IPS-18a (cell line): Measurements from ENCODE around the gene LARGE1.

Source experiments
- H3K27ac ChIP-seq: one replicate; pipeline ENCODE4 v1.5.1; 2013; ENCODE audit warnings: low read length
- H3K27me3 ChIP-seq: one replicate; pipeline ENCODE4 v1.6.1; 2013; ENCODE audit warnings: mild to moderate bottlenecking, low read length; ENCODE audit not compliant: control insufficient read depth, insufficient read depth
- H3K36me3 ChIP-seq: one replicate; pipeline ENCODE4 v1.6.1; 2013; ENCODE audit warnings: low read depth, low read length; ENCODE audit not compliant: control insufficient read depth
- H3K4me1 ChIP-seq: one replicate; pipeline ENCODE4 v1.6.1; 2013; ENCODE audit warnings: low read depth, low read length; ENCODE audit not compliant: control insufficient read depth
- H3K4me3 ChIP-seq: one replicate; pipeline ENCODE4 v1.5.1; 2013; ENCODE audit warnings: low read length
- H3K9ac ChIP-seq: one replicate; pipeline ENCODE4 v1.6.1; 2013; ENCODE audit warnings: mild to moderate bottlenecking, low read length, moderate library complexity
- H3K9me3 ChIP-seq: one replicate; pipeline ENCODE4 v1.6.1; 2013; ENCODE audit warnings: low read depth, low read length; ENCODE audit not compliant: control insufficient read depth

Gene LARGE1

GRCh38 chr22:33653532-33654063 is 266.7 kb downstream of the LARGE1 start:
- Histone ChIP-seq H3K36me3 (peaks cover 5% of the 10 kb centered on the region), H3K4me3 (no peak overlapping the region), H3K9me3 (no peaks in the 10 kb centered on the region), H3K27ac (no peak overlapping the region), H3K4me1 (peaks cover 14% of the 10 kb centered on the region), H3K27me3 (no peaks in the 10 kb centered on the region), H3K9ac (no peak overlapping the region)

GRCh38 chr22:33652615-33653014 is 267.7 kb downstream of the LARGE1 start:
- Histone ChIP-seq H3K9ac (no peak overlapping the region), H3K4me3 (no peak overlapping the region)

DNA sequence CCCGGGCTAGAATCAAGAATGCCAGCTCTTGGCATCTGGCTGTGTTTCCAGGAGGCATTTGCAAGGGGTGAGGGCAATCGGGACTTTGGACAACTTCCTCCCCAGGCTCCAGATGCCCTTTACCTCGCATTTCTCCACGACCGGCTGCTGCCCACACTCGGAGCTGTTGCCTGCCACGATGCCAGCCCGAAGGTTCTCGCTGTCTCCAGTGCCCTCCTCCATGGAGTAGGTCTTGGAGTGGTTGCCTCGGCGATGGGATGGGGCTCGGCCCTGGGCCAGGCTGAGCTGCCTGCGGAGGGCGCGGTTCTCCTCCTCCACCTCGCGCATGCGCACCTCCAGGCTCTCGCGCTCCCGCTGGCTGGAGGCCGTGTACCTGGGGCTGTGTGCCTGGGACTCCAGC is 270.0 kb downstream of the LARGE1 start:
- Histone ChIP-seq H3K9ac (no peak overlapping the region), H3K27ac (no peak overlapping the region), H3K27me3 (no peaks in the 10 kb centered on the region), H3K9me3 (no peaks in the 10 kb centered on the region), H3K4me1 (peaks cover 14% of the 10 kb centered on the region), H3K36me3 (peaks cover 5% of the 10 kb centered on the region), H3K4me3 (no peak overlapping the region)

More at GRCh38 chr22:33652615-33653014, 267.7 kb downstream of the LARGE1 start:
- Histone ChIP-seq H3K4me1 (peaks cover 14% of the 10 kb centered on the region), H3K27ac (no peak overlapping the region), H3K27me3 (no peaks in the 10 kb centered on the region), H3K9me3 (no peaks in the 10 kb centered on the region), H3K36me3 (peaks cover 5% of the 10 kb centered on the region)

- H3K36me3 ChIP-seq, result peaks cover 5% of the 10 kb centered on the region
- no peak overlapping the region for H3K27ac ChIP-seq
- no peaks in the 10 kb centered on the region for H3K9me3 ChIP-seq
- H3K27me3 ChIP-seq, result no peaks in the 10 kb centered on the region
- no peaks in the 10 kb centered on the region for H3K4me1 ChIP-seq
- no peak overlapping the region for H3K9ac ChIP-seq
- no peak overlapping the region for H3K4me3 ChIP-seq
These were observed 271.8 kb downstream of the LARGE1 start for GRCh38 chr22:33648478-33648877.

GRCh38 chr22:33640900-33641299 is 279.4 kb downstream of the LARGE1 start:
- H3K4me3 ChIP-seq, result no peak overlapping the region
- no peaks in the 10 kb centered on the region for H3K27me3 ChIP-seq
- no peaks in the 10 kb centered on the region for H3K9me3 ChIP-seq
- no peak overlapping the region for H3K9ac ChIP-seq
- H3K36me3 ChIP-seq, result no peaks in the 10 kb centered on the region
- H3K4me1 ChIP-seq, result peaks cover 5% of the 10 kb centered on the region
- H3K27ac ChIP-seq, result no peak overlapping the region

DNA sequence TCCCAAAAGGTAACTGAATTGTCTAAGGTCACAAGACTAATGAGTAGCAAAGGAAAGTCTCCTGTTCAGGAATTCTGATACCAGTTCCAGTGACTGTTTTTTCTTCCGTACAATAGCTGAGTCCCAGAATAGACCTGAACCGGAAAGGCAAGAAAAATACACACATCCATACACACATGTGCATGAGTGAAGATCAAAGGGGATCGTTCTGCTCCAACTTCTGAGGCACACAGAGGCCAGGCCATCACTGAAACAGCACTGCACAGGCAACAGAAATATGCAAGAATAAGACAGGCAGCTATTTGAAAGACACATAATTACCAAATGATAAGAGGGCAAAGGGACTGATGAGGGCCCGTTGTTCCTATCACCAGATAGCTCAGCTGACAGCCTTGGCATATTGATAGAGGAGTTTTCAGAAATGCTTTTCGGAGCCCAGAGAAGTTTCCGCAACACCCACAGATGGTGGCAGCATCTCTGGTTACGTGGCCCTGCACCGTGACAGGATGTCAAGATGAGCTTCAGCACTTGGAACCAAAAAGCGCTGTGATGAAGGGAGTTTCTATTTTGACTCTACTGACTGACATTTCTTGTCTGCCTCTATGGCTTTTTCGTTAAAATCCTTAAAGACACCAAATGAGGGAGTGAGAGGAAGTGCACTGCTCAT is 280.6 kb downstream of the LARGE1 start:
- H3K4me3 ChIP-seq, result no peak overlapping the region
- no peaks in the 10 kb centered on the region for H3K27me3 ChIP-seq
- peaks cover 5% of the 10 kb centered on the region for H3K4me1 ChIP-seq
- no peak overlapping the region for H3K27ac ChIP-seq
- H3K9me3 ChIP-seq, result no peaks in the 10 kb centered on the region
- no peak overlapping the region for H3K9ac ChIP-seq
- no peaks in the 10 kb centered on the region for H3K36me3 ChIP-seq

GRCh38 chr22:33635766-33636165 is 284.5 kb downstream of the LARGE1 start:
- Histone ChIP-seq H3K9me3 (no peaks in the 10 kb centered on the region), H3K36me3 (no peaks in the 10 kb centered on the region), H3K27ac (no peak overlapping the region), H3K9ac (no peak overlapping the region), H3K4me1 (peaks cover 2% of the 10 kb centered on the region), H3K4me3 (no peak overlapping the region), H3K27me3 (no peaks in the 10 kb centered on the region)

DNA sequence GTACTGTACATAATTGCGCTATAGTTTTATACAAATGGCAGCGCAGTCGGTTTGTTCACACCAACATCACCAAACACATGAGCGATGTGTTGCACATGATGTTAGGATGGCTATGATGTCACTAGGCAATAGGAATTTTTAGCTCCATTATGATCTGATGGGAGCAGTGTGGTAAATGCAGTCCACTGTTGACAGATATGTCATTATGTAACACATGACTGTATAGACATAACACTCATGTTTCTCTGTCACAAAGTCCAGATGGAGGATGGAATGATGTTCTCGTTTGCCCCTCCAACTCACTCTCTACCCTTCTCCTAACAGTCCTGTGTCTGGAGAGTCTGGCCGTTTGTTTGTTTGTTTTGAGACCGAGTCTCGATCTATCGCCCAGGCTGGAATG is 288.5 kb downstream of the LARGE1 start:
- no peaks in the 10 kb centered on the region for H3K4me1 ChIP-seq
- H3K9ac ChIP-seq, result no peak overlapping the region
- H3K9me3 ChIP-seq, result no peaks in the 10 kb centered on the region
- no peak overlapping the region for H3K4me3 ChIP-seq
- no peak overlapping the region for H3K27ac ChIP-seq
- no peaks in the 10 kb centered on the region for H3K27me3 ChIP-seq
- no peaks in the 10 kb centered on the region for H3K36me3 ChIP-seq

DNA sequence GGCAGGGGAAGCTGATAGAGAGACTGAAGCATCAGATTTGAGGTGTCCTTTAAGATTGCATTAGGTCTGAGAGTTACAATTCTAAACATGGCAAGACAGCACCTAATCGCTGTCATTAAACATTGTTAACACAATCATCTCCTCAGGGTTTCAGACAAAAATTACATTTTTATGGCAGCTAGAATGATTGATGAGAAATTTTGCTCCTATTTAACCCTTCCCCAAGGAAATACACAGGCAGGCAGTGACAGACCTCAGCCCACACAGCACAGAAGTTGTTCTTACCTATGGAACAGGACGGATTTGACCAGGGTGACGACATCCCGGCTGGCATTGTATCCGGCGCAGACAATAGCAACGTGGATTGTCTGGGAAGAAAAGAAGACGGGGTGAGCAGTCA is 294.3 kb downstream of the LARGE1 start:
- no peaks in the 10 kb centered on the region for H3K27me3 ChIP-seq
- peaks cover 3% of the 10 kb centered on the region for H3K36me3 ChIP-seq
- no peaks in the 10 kb centered on the region for H3K9me3 ChIP-seq
- no peaks in the 10 kb centered on the region for H3K4me1 ChIP-seq
- no peak overlapping the region for H3K4me3 ChIP-seq
- H3K9ac ChIP-seq, result no peak overlapping the region
- H3K27ac ChIP-seq, result no peak overlapping the region

- peaks cover 7% of the 10 kb centered on the region for H3K36me3 ChIP-seq
- no peaks in the 10 kb centered on the region for H3K4me1 ChIP-seq
- no peak overlapping the region for H3K4me3 ChIP-seq
- H3K27me3 ChIP-seq, result no peaks in the 10 kb centered on the region
- no peak overlapping the region for H3K9ac ChIP-seq
- H3K9me3 ChIP-seq, result no peaks in the 10 kb centered on the region
- no peak overlapping the region for H3K27ac ChIP-seq
These were observed 300.2 kb downstream of the LARGE1 start for GRCh38 chr22:33620085-33620484.

DNA sequence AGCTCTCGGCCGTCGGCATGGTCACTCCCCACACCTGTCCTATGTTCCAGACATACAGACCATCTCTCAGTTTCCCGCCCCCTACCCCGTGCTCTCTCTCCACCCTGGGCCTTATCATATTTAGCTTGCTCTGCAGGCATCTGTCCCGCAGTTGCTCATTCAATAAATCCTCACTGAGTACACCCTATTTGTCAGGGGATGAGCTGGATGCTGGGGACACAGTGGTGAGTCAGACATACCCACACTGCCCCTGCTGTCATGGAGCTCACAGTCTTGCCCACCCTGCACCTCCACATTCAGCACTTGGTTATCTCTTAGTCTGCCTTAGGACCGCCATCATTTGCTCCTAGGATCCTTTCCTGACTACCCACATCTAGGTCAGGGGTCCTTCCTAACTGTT is 313.8 kb downstream of the LARGE1 start:
- Histone ChIP-seq H3K36me3 (no peaks in the 10 kb centered on the region), H3K4me1 (no peaks in the 10 kb centered on the region), H3K4me3 (no peak overlapping the region), H3K27ac (no peak overlapping the region), H3K9ac (no peak overlapping the region), H3K9me3 (no peaks in the 10 kb centered on the region), H3K27me3 (no peaks in the 10 kb centered on the region)

- Histone ChIP-seq H3K27me3 (no peaks in the 10 kb centered on the region), H3K9ac (no peak overlapping the region), H3K4me3 (no peak overlapping the region), H3K4me1 (no peaks in the 10 kb centered on the region), H3K9me3 (no peaks in the 10 kb centered on the region), H3K27ac (no peak overlapping the region), H3K36me3 (no peaks in the 10 kb centered on the region)
These were observed 314.6 kb downstream of the LARGE1 start for GRCh38 chr22:33605666-33606065.
